ENCODE results near the gene TFAP2A. TPM values are rescaled to one million over a fixed set of nuclear protein-coding genes. Genes with fewer than 3 reads are reported as not detected.

Gene TFAP2A
- total and polyA plus RNA-seq, 9 donors = 0.10 to 0.67 (median 0.15) TPM; not detected in 1

DNA sequence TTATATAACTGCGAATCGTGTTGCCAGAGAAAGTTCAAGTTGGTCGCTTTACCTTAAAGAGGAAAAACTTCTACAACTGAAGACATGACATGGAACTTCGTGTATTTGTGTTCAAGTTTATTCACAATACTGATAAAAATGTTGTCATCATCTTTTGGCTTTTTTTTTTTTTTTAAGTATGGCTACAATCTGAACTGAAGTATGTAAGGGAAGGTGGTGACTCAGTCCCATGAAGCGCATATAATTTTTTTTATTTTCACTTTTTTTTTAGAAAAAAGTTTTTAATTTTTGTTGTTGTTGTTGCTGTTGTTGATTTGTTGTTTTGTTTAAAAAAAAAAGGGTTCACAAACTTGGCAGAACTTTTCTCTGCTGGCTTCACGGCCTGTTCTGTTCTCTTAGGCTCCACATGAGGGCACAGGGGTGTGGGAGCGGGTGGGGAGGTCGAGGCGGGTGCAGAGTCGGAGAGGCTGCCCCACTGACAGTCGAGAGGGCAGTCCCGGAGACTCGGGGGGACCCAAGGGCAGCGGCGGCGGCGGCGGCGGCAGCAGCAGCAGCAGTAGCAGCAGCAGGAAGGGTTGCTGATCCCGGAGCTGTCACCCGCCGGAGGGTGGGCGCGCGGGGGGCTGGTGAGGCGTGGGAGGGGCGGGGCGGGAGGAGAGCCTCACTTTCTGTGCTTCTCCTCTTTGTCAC, 17.0 kb downstream of the TFAP2A start:
- DNase-seq = no peak
- intact Hi-C loops (cut with DNase I) = no loop called here
- no peaks in the 10 kb centered on the region for H3K27me3 ChIP-seq
- WGBS, 3 donors = 16 to 25% (median 20%) methylated on average over 19 to 28 of the region's 28 CpGs
- H3K4me3 ChIP-seq = no peak overlapping the region
- no peaks in the 10 kb centered on the region for H3K9me3 ChIP-seq
- no peaks in the 10 kb centered on the region for H3K4me1 ChIP-seq (ENCODE audit: insufficient read depth)
- no peak overlapping the region for H3K27ac ChIP-seq
- no peaks in the 10 kb centered on the region for H3K36me3 ChIP-seq
- TF ChIP-seq CTCF (IDR thresholded peaks at IDR 0.05) = no peak
- TF ChIP-seq EP300 (IDR thresholded peaks at IDR 0.05) = no peak
- TF ChIP-seq POLR2A (IDR thresholded peaks at IDR 0.05) = no peak

DNA sequence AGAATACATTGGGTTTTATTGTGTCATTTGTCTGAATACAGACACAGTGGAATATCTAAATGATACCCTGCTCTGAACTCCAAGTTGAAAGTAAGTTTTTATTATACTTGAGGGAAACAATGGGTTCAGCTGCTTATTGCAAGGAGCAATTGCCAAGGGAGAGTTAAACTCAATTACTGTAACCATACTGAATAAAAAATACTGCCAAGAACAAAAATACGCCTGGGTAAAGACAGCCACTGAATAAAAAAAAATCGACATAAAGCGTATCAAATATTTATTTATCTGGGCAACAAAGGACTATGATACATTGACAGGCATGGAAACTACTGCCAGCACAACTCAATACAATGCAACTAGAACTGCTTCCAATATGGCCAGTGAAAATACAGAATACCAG, 18.1 kb downstream of the TFAP2A start:
- H3K9me3 ChIP-seq = no peaks in the 10 kb centered on the region
- TF ChIP-seq EP300 (IDR thresholded peaks at IDR 0.05) = no peak
- no peak for TF ChIP-seq POLR2A (IDR thresholded peaks at IDR 0.05)
- TF ChIP-seq CTCF (IDR thresholded peaks at IDR 0.05) = no peak
- no peaks in the 10 kb centered on the region for H3K4me1 ChIP-seq (ENCODE audit: insufficient read depth)
- no peaks in the 10 kb centered on the region for H3K27me3 ChIP-seq
- no peak overlapping the region for H3K27ac ChIP-seq
- no peak for DNase-seq
- no peak overlapping the region for H3K4me3 ChIP-seq
- intact Hi-C loops (cut with DNase I) = no loop called here
- no peaks in the 10 kb centered on the region for H3K36me3 ChIP-seq
- 41 to 45% (median 45%) methylated on average over 3 of the region's 3 CpGs for WGBS, 3 donors

DNA sequence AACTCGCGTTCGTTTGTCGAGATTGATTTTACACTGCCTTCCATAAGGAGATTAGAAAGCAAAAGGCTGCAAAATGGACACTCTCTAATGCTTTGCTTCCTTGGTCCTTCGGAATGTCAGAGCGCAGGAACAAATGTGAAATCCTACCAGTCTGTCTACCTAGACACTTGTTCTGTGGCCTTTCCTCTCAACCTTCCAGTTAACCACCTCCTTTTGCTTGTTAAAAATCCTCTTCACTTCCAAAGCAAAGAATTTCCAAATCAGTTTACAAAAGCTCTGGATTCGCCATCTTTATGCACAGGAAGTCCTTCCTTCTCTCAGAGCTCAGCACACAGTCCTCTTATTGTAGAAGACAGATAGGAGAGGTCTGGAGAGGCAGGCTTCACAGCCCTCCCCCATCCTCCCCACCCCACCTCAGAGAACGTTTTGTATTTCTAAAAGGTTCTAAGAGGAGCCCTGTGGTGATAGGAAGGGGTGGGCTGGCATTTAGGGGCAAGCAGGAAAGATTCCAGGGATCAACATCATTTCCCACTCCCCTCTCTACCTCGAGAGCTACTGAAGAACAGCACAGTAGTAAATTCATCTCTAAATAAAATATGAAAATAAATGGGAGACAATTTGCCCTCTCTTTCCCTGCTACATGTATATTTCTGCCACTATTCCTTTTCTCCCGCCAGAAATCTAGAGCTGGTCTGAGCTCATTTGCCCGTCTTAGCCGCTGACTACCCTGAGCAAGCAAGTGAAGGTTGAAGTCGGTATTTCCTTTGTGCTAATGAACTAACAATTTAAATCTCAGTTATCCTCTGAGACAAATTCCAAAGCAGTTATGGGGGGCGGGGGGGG, 18.9 kb downstream of the TFAP2A start:
- Histone ChIP-seq H3K27me3 (no peaks in the 10 kb centered on the region), H3K9me3 (no peaks in the 10 kb centered on the region), H3K4me1 (ENCODE audit: insufficient read depth) (no peaks in the 10 kb centered on the region), H3K27ac (no peak overlapping the region), H3K4me3 (no peak overlapping the region), H3K36me3 (no peaks in the 10 kb centered on the region)
- no peak for DNase-seq
- TF ChIP-seq CTCF (IDR thresholded peaks at IDR 0.05) (no peak), POLR2A (IDR thresholded peaks at IDR 0.05) (no peak), EP300 (IDR thresholded peaks at IDR 0.05) (no peak)
- 6 to 8% (median 6%) methylated on average over 14 of the region's 14 CpGs for WGBS, 3 donors
- intact Hi-C loops (cut with DNase I) = no loop called here

DNA sequence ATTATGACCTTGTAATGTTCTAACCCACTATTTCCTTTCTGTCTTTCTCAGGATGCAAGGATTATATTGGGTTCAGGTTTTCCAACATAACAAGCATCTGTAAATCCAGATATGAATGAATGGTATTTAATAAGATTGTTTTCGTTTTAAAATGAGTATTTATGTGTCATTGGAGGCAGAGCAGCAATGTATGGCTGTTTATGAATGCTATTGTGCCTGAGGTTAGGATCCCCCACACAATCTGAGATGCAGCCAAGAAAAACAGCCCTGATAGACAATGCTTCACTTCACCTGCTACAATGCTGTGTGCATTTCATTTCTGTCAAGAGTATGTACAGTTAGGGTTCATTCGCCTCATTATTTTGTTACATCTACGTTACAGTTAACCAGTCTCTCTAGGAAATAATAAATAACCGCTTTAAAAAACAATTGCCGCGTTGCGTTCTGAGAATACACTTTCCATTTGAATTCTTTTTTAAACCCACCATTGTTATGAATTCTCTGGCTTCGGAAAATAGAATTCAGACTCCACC, 19.6 kb downstream of the TFAP2A start:
- Histone ChIP-seq H3K4me1 (ENCODE audit: insufficient read depth) (no peaks in the 10 kb centered on the region), H3K27ac (no peak overlapping the region), H3K27me3 (no peaks in the 10 kb centered on the region), H3K4me3 (no peak overlapping the region), H3K36me3 (no peaks in the 10 kb centered on the region), H3K9me3 (no peaks in the 10 kb centered on the region)
- DNase-seq = no peak
- intact Hi-C loops (cut with DNase I) = no loop called here
- TF ChIP-seq CTCF (IDR thresholded peaks at IDR 0.05) (no peak), POLR2A (IDR thresholded peaks at IDR 0.05) (no peak), EP300 (IDR thresholded peaks at IDR 0.05) (no peak)
- 4 to 8% (median 6%) methylated on average over 8 of the region's 8 CpGs for WGBS, 3 donors

All from ovary (tissue), 9 donors.